Measurements from ENCODE around the gene DNASE1L3.

- TF ChIP-seq CTCF (IDR thresholded peaks at IDR 0.05; ENCODE audit: low read depth, low read length, missing input control) (no peak), MAX (IDR thresholded peaks at IDR 0.05) (no peak), ATF3 (IDR thresholded peaks at IDR 0.05) (no peak), YY1 (IDR thresholded peaks at IDR 0.05) (no peak), JUND (IDR thresholded peaks at IDR 0.05) (no peak), TAF1 (conservative IDR thresholded peaks at IDR 0.05) (no peak)
These were observed 34.6 kb downstream of the DNASE1L3 start for GRCh38 chr3:58176185-58176530.
